ENCODE measurements around the gene C1orf35.

The C1orf35 gene

GRCh38 chr1:228070173-228070572, 33.0 kb downstream of the C1orf35 start:
- H3K27ac ChIP-seq, result no peak overlapping the region
- no peak for TF ChIP-seq ZFX (IDR thresholded peaks at IDR 0.05)
- TF ChIP-seq CTCF (conservative IDR thresholded peaks at IDR 0.05), result no peak

- no peak overlapping the region for H3K27ac ChIP-seq
- TF ChIP-seq CTCF (conservative IDR thresholded peaks at IDR 0.05) (no peak), ZFX (IDR thresholded peaks at IDR 0.05) (no peak)
These were observed 34.8 kb downstream of the C1orf35 start for GRCh38 chr1:228068359-228068758.

- TF ChIP-seq ZFX (IDR thresholded peaks at IDR 0.05) (no peak), CTCF (conservative IDR thresholded peaks at IDR 0.05) (no peak)
- no peak overlapping the region for H3K27ac ChIP-seq
These were observed 36.1 kb downstream of the C1orf35 start for GRCh38 chr1:228066891-228067654.

GRCh38 chr1:228066416-228066815, 36.7 kb downstream of the C1orf35 start:
- no peak for TF ChIP-seq CTCF (conservative IDR thresholded peaks at IDR 0.05)
- no peak for TF ChIP-seq ZFX (IDR thresholded peaks at IDR 0.05)
- no peak overlapping the region for H3K27ac ChIP-seq

GRCh38 chr1:228065543-228066347, 37.4 kb downstream of the C1orf35 start:
- TF ChIP-seq ZFX (IDR thresholded peaks at IDR 0.05) (no peak), CTCF (conservative IDR thresholded peaks at IDR 0.05) (no peak)
- H3K27ac ChIP-seq, result no peak overlapping the region

GRCh38 chr1:228064741-228065542, 38.2 kb downstream of the C1orf35 start:
- H3K27ac ChIP-seq, result no peak overlapping the region
- TF ChIP-seq ZFX (IDR thresholded peaks at IDR 0.05) (no peak), CTCF (conservative IDR thresholded peaks at IDR 0.05) (no peak)

All from C4-2B (cell line).